GM23338 (cell line): ENCODE results near the gene CWC27. TPM values are rescaled to one million over a fixed set of nuclear protein-coding genes. Genes with fewer than 3 reads are reported as not detected.

Source experiments
- ATAC-seq: fragments of 200-7000 bp; cut with Tn5 transposase; 3 replicates; pipeline ENCODE4 v1.9.1; 2020
- DNase-seq: peaks from one replicate; pipeline ENCODE4 v3.0.0-alpha.2; 2015; ENCODE audit warnings: low spot score
- H2AFZ ChIP-seq: fragments of 200-600 bp; sonication (generic); 2 replicates; pipeline ENCODE4 v1.8.0; 2016; ENCODE audit warnings: antibody characterized with exemption, mild to moderate bottlenecking, moderate library complexity
- H3F3A ChIP-seq: fragments of 200-600 bp; sonication (generic); replicated peaks from 2 replicates; pipeline ENCODE4 v1.8.0; 2017; ENCODE audit warnings: antibody characterized with exemption, mixed run types, low read depth
- H3K27ac ChIP-seq: fragments of 200-600 bp; sonication (generic); 2 replicates; pipeline ENCODE4 v1.6.1; 2016; ENCODE audit warnings: low read depth
- H3K27me3 ChIP-seq: fragments of 200-600 bp; sonication (generic); 2 replicates; pipeline ENCODE4 v1.8.0; 2016; ENCODE audit warnings: mild to moderate bottlenecking, mixed run types, moderate library complexity; ENCODE audit not compliant: insufficient read depth
- H3K36me3 ChIP-seq: fragments of 200-600 bp; sonication (generic); 2 replicates; pipeline ENCODE4 v1.8.0; 2016; ENCODE audit warnings: mild to moderate bottlenecking; ENCODE audit not compliant: insufficient read depth
- H3K4me1 ChIP-seq: fragments of 200-600 bp; sonication (generic); 2 replicates; pipeline ENCODE4 v1.8.0; 2016; ENCODE audit warnings: mild to moderate bottlenecking, moderate library complexity; ENCODE audit not compliant: insufficient read depth
- H3K4me2 ChIP-seq: fragments of 200-600 bp; sonication (generic); 2 replicates; pipeline ENCODE4 v1.7.1; 2017; ENCODE audit warnings: mixed run types
- H3K4me3 ChIP-seq: fragments of 200-600 bp; sonication (generic); 2 replicates; pipeline ENCODE4 v1.6.1; 2016; ENCODE audit warnings: mixed run types
- H3K79me2 ChIP-seq: fragments of 200-600 bp; sonication (generic); replicated peaks from 2 replicates; pipeline ENCODE4 v1.8.0; 2017; ENCODE audit warnings: mild to moderate bottlenecking; ENCODE audit not compliant: insufficient read depth
- H3K9me2 ChIP-seq: fragments of 200-600 bp; sonication (generic); 2 replicates; pipeline ENCODE4 v1.8.0; 2017; ENCODE audit not compliant: insufficient read depth
- H4K20me1 ChIP-seq: fragments of 200-600 bp; sonication (generic); replicated peaks from 2 replicates; pipeline ENCODE4 v1.8.0; 2017; ENCODE audit warnings: mild to moderate bottlenecking; ENCODE audit not compliant: insufficient read depth
- H3K27ac Mint-ChIP-seq: 2 replicates; pipeline ENCODE4 v1.8.0; 2020; ENCODE audit warnings: inconsistent platforms, mild to moderate bottlenecking, moderate library complexity, mixed read lengths
- H3K27me3 Mint-ChIP-seq: 3 replicates; pipeline ENCODE4 v1.8.0; 2022; ENCODE audit warnings: low read depth, mild to moderate bottlenecking, moderate library complexity, mixed read lengths, inconsistent platforms; ENCODE audit not compliant: insufficient read depth, poor library complexity
- H3K36me3 Mint-ChIP-seq: 3 replicates; pipeline ENCODE4 v1.8.0; 2021; ENCODE audit warnings: low read depth, mild to moderate bottlenecking, inconsistent platforms, moderate library complexity, mixed read lengths
- H3K4me1 Mint-ChIP-seq: 3 replicates; pipeline ENCODE4 v1.8.0; 2020; ENCODE audit warnings: mild to moderate bottlenecking, inconsistent platforms, mixed read lengths
- H3K4me3 Mint-ChIP-seq: 3 replicates; pipeline ENCODE4 v1.8.0; 2021; ENCODE audit warnings: moderate library complexity, mild to moderate bottlenecking, inconsistent platforms, mixed read lengths
- H3K9me3 Mint-ChIP-seq: 3 replicates; pipeline ENCODE4 v1.8.0; 2020; ENCODE audit warnings: moderate library complexity, mild to moderate bottlenecking, inconsistent platforms, mixed read lengths
- CREB1 ChIP-seq: fragments of 250-450 bp; sonication (Bioruptor Pico); IDR thresholded peaks from 2 replicates; pipeline ENCODE4 v1.5.0; 2020; ENCODE audit warnings: low read depth, mild to moderate bottlenecking, moderate library complexity
- CTCF ChIP-seq, 2 experiments: fragments of 200-600 bp in 1 of 2; sonication (generic) in 1 of 2; conservative IDR thresholded peaks; 2 replicates each; pipeline versions ENCODE4 v1.5.1 to v1.6.1; 2016 to 2017; ENCODE audit warnings: antibody characterized with exemption in 2 of 2, low read depth in 2 of 2, mild to moderate bottlenecking in 2 of 2, moderate library complexity in 1 of 2
- ETS1 ChIP-seq: IDR thresholded peaks from 2 replicates; pipeline ENCODE4 v1.6.1; 2016; ENCODE audit warnings: antibody characterized with exemption
- EZH2 ChIP-seq: fragments of 200-600 bp; sonication (generic); IDR thresholded peaks from one replicate; pipeline ENCODE4 v1.8.0; 2017; ENCODE audit warnings: antibody characterized with exemption, mild to moderate bottlenecking, low read depth; ENCODE audit not compliant: unreplicated experiment
- EZH2phosphoT487 ChIP-seq: fragments of 200-600 bp; sonication (generic); IDR thresholded peaks from one replicate; pipeline ENCODE4 v1.8.1; 2018; ENCODE audit warnings: antibody characterized with exemption; ENCODE audit not compliant: unreplicated experiment
- NANOG ChIP-seq: IDR thresholded peaks from 2 replicates; pipeline ENCODE4 v1.6.1; 2016; ENCODE audit warnings: antibody characterized with exemption, borderline replicate concordance
- POLR2AphosphoS5 ChIP-seq: IDR thresholded peaks from 2 replicates; pipeline ENCODE4 v1.6.1; 2016; ENCODE audit warnings: antibody characterized with exemption, low read depth
- REST ChIP-seq: IDR thresholded peaks from one replicate; pipeline ENCODE4 v1.6.1; 2018; ENCODE audit warnings: antibody characterized with exemption; ENCODE audit not compliant: unreplicated experiment
- ZNF114 ChIP-seq: fragments of 250-450 bp; sonication (Bioruptor Pico); IDR thresholded peaks from 2 replicates; pipeline ENCODE4 v1.5.0; 2020; ENCODE audit warnings: mild to moderate bottlenecking, moderate library complexity
- ZNF331 ChIP-seq: fragments of 250-450 bp; sonication (Bioruptor Pico); IDR thresholded peaks from 2 replicates; pipeline ENCODE4 v1.5.0; 2020; ENCODE audit warnings: low read depth, mild to moderate bottlenecking, moderate library complexity
- polyA plus RNA-seq: library from polyadenylated mRNA; unstranded; fragments of >200 nt; fragmentation: Nextera tagmentation; extraction: Ambion mirVana; gene quantifications from 2 replicates; pipeline ENCODE4 v1.2.1, GENCODE V29; 2016
- total RNA-seq: library from RNA; depleted of rRNA; stranded (reverse); fragments of >200 nt; shearing (Covaris generic); gene quantifications from 2 replicates; pipeline ENCODE4 v1.2.3, GENCODE V29; 2014

The CWC27 gene
- total and polyA plus RNA-seq, 2 experiments from 2014 or later, result 27.7 to 115 TPM

- TF ChIP-seq CTCF (conservative IDR thresholded peaks at IDR 0.05; ENCODE audit: low read depth in 2 of 2) (no peak), EZH2phosphoT487 (no peak), REST (no peak), CREB1 (CRISPR knock-in tag) (no peak), ZNF114 (CRISPR knock-in tag) (no peak), NANOG (no peak), ZNF331 (CRISPR knock-in tag) (no peak)
These were observed 131.1 kb downstream of the CWC27 start (continued) for GRCh38 chr5:64899838-64900237.

GRCh38 chr5:64900618-64901017 is 131.9 kb downstream of the CWC27 start:
- Histone ChIP-seq H2AFZ (no peak overlapping the region), H3K4me3 (no peak overlapping the region), H3K4me1 (no peaks in the 10 kb centered on the region), H3K4me2 (no peak overlapping the region), H3K27ac (no peak overlapping the region), H4K20me1 (no peaks in the 10 kb centered on the region), H3K79me2 (no peaks in the 10 kb centered on the region; the same call in 1 of the 2 replicates), H3K9me2 (no peaks in the 10 kb centered on the region), H3K27me3 (no peaks in the 10 kb centered on the region), H3F3A (no peaks in the 10 kb centered on the region), H3K36me3 (no peaks in the 10 kb centered on the region)
- H3K27ac Mint-ChIP-seq, result no peak overlapping the region
- no peaks in the 10 kb centered on the region for H3K27me3 Mint-ChIP-seq
- H3K9me3 Mint-ChIP-seq, result peaks cover 4% of the 10 kb centered on the region; the same call in 2 of the 3 replicates
- DNase-seq, result no peak
- ATAC-seq, result no peak
- H3K36me3 Mint-ChIP-seq, result peaks cover 35% of the 10 kb centered on the region
- H3K4me1 Mint-ChIP-seq, result peaks cover 5% of the 10 kb centered on the region; the same call in 2 of the 3 replicates
- no peak overlapping the region for H3K4me3 Mint-ChIP-seq
- TF ChIP-seq EZH2phosphoT487 (no peak), POLR2AphosphoS5 (no peak), CREB1 (CRISPR knock-in tag) (no peak), EZH2 (no peak), CTCF (conservative IDR thresholded peaks at IDR 0.05; ENCODE audit: low read depth in 2 of 2) (no peak), NANOG (no peak), REST (no peak), ETS1 (no peak)
